B cell (primary cell): ENCODE results near the gene ZSCAN4. TPM values are rescaled to one million over a fixed set of nuclear protein-coding genes. Genes with fewer than 3 reads are reported as not detected.

Experiments
- ATAC-seq: fragments of 200-7000 bp; cut with Tn5 transposase; one replicate; pipeline ENCODE4 v1.10.0; 2021; ENCODE audit warnings: low read depth, mild to moderate bottlenecking, moderate number of reproducible peaks, moderate library complexity
- CTCF ChIA-PET: fragments of 350-600 bp; sonication (Branson Sonifier 250); formaldehyde crosslinking; loops from one replicate; lab custom pipeline; 2021; ENCODE audit warnings: antibody characterized with exemption, inconsistent platforms; lab: Charles Lee
- POLR2A ChIA-PET: fragments of 350-600 bp; sonication (Branson Sonifier 250); formaldehyde crosslinking; loops from one replicate; lab custom pipeline; 2021; ENCODE audit warnings: antibody characterized with exemption; lab: Charles Lee
- DNase-seq: peaks from one replicate; pipeline ENCODE4 v3.0.0; 2013
- H2AFZ ChIP-seq: 2 replicates; pipeline ENCODE4 v1.6.1; 2012; ENCODE audit warnings: mild to moderate bottlenecking, low read depth, low read length; ENCODE audit not compliant: insufficient read depth, poor library complexity, severe bottlenecking
- H3K27ac ChIP-seq, 2 donors: 1 replicate in 1 of 2; 2 replicates in 1 of 2; pipeline ENCODE4 v1.5.1; 2012 to 2013; ENCODE audit warnings: low read length in 2 of 2, mild to moderate bottlenecking in 2 of 2, moderate library complexity in 1 of 2
- H3K27me3 ChIP-seq, 4 experiments: fragments of 200-600 bp in 1 of 4; sonication (generic) in 1 of 4; replicated peaks in 1 of 4; 1 replicate in 2 of 4; 2 replicates in 2 of 4; pipeline versions ENCODE4 v1.6.1 to v1.7.0; 2013 to 2016; ENCODE audit warnings: low read length in 3 of 4, mild to moderate bottlenecking in 2 of 4, mixed read lengths in 1 of 4, moderate library complexity in 1 of 4; ENCODE audit not compliant: insufficient read depth in 4 of 4, control insufficient read depth in 3 of 4; ENCODE audit errors: control extremely low read depth in 1 of 4
- H3K36me3 ChIP-seq, 2 experiments: replicated peaks in 1 of 2; 1 replicate in 1 of 2; 2 replicates in 1 of 2; pipeline versions ENCODE4 v1.6.1 to v1.7.1; 2013; ENCODE audit warnings: low read length in 1 of 2; ENCODE audit not compliant: insufficient read depth in 2 of 2, control insufficient read depth in 1 of 2; ENCODE audit errors: control extremely low read depth in 1 of 2, extremely low read depth in 1 of 2
- H3K4me1 ChIP-seq, 2 donors: fragments of 200-600 bp in 1 of 2; sonication (generic) in 1 of 2; 1 replicate in 1 of 2; 2 replicates in 1 of 2; pipeline versions ENCODE4 v1.5.1 to v1.6.1; 2013 to 2017; ENCODE audit warnings: low read length in 2 of 2; ENCODE audit not compliant: control insufficient read depth in 2 of 2, insufficient read depth in 2 of 2
- H3K4me2 ChIP-seq: replicated peaks from 2 replicates; pipeline ENCODE3; 2012; ENCODE audit warnings: mild to moderate bottlenecking, low read depth, low read length; ENCODE audit not compliant: poor library complexity, severe bottlenecking
- H3K4me3 ChIP-seq, 5 experiments: fragments of 200-600 bp in 1 of 5; sonication (generic) in 1 of 5; 1 replicate in 3 of 5; 2 replicates in 2 of 5; pipeline versions ENCODE4 v1.5.1 to v1.7.0; 2011 to 2016; ENCODE audit warnings: low read length in 4 of 5, mild to moderate bottlenecking in 4 of 5, low read depth in 2 of 5, control low read depth in 1 of 5, moderate library complexity in 1 of 5; ENCODE audit not compliant: insufficient read depth in 1 of 5; ENCODE audit errors: control extremely low read depth in 1 of 5, extremely low read depth in 1 of 5
- H3K79me2 ChIP-seq: fragments of 200-600 bp; sonication (generic); one replicate; pipeline ENCODE4 v1.6.0; 2016; ENCODE audit warnings: low read length; ENCODE audit not compliant: control insufficient read depth, insufficient read depth
- H3K9ac ChIP-seq: fragments of 200-600 bp; sonication (generic); 2 replicates; pipeline ENCODE4 v1.6.1; 2017; ENCODE audit warnings: mild to moderate bottlenecking, low read length, moderate library complexity
- H3K9me3 ChIP-seq, 3 donors: one replicate each; pipeline versions ENCODE4 v1.6.1 to v1.7.1; 2013; ENCODE audit warnings: low read length in 2 of 3; ENCODE audit not compliant: control insufficient read depth in 2 of 3, insufficient read depth in 1 of 3; ENCODE audit errors: control extremely low read depth in 1 of 3
- H4K20me1 ChIP-seq: 2 replicates; pipeline ENCODE4 v1.6.0; 2012; ENCODE audit warnings: mild to moderate bottlenecking, low read length; ENCODE audit not compliant: insufficient read depth, control insufficient read depth, poor library complexity, severe bottlenecking
- H3K27ac Mint-ChIP-seq: one replicate; pipeline ENCODE4 v1.8.0; 2021; ENCODE audit warnings: mixed read lengths
- H3K27me3 Mint-ChIP-seq: one replicate; pipeline ENCODE4 v1.8.0; 2021; ENCODE audit warnings: mixed read lengths
- H3K4me1 Mint-ChIP-seq: one replicate; pipeline ENCODE4 v1.8.0; 2021; ENCODE audit warnings: mixed read lengths
- H3K4me3 Mint-ChIP-seq: one replicate; pipeline ENCODE4 v1.8.0; 2021; ENCODE audit warnings: mixed read lengths
- H3K9me3 Mint-ChIP-seq: one replicate; pipeline ENCODE4 v1.8.0; 2022; ENCODE audit warnings: mixed read lengths; ENCODE audit not compliant: insufficient read depth
- EZH2 ChIP-seq: IDR thresholded peaks from 2 replicates; pipeline ENCODE4 v1.6.1; 2012; ENCODE audit warnings: borderline replicate concordance, low read depth, mild to moderate bottlenecking, moderate library complexity, low read length; ENCODE audit not compliant: insufficient read depth, poor library complexity, severe bottlenecking
- WGBS: methylation state at CpG from one replicate; pipeline ENCODE4 v1.1.5; 2013; ENCODE audit warnings: missing lambda C conversion rate; ENCODE audit not compliant: insufficient coverage; 5-methylcytosine and 5-hydroxymethylcytosine counted together
- intact Hi-C: fragments of 100-400 bp; cut with micrococcal nuclease; formaldehyde crosslinking; loops from one replicate; pipeline ENCODE4 v1.10.0; 2022
- polyA plus RNA-seq: library from polyadenylated mRNA; depleted of rRNA; stranded (reverse); fragments of >200 nt; gene quantifications from 2 replicates; pipeline ENCODE4 v1.2.3, GENCODE V29; 2012
- total RNA-seq, 2 donors: library from RNA; stranded (reverse); fragments of 120-200 nt in 1 of 2; gene quantifications; 1 replicate in 1 of 2; 2 replicates in 1 of 2; pipeline versions ENCODE4 v1.2.3 to v1.2.4, GENCODE V29; 2013 to 2022
- TF ChIP-seq, protein P1 (sequence below): fragments of 200-600 bp; IDR thresholded peaks from one replicate; pipeline ENCODE4 v1.8.0; 2022; ENCODE audit warnings: antibody characterized with exemption, mild to moderate bottlenecking

ZSCAN4 gene
- total and polyA plus RNA-seq, 2 donors (not counting 1 experiment from before 2014, with no cell fraction given): not detected

DNA sequence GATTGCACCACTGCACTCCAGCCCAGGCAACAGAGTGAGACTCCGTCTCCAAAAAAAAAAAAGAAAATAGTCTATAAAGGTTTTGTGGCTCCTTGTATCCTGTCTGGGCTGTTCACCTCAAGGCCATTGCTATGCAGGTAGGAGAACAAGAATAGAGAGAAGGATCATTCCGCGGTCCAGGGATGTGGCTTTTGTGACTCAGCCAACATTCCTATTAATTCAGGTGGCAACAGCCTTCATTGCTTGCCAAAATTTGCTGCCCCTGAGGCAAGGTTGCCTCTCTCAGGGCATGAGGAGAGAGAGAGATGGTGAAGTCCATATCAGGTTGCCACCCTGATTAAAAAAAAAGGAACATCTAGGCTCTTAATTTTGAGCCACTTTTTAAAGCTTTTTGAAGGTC lies 21.0 kb downstream of the ZSCAN4 start:
- ChIA-PET POLR2A (interaction anchor here (1.1 kb wide), 1 partner anchor 8 kb away, joined by 3 read pairs; the partner anchor contains the start of gene ZNF551), CTCF (interaction anchor here (0.6 kb wide), 1 partner anchor 26 kb away, joined by 3 read pairs; no protein-coding TSS in a partner anchor)
- Histone ChIP-seq H3K27me3 (no peaks in the 10 kb centered on the region), H4K20me1 (no peaks in the 10 kb centered on the region), H3K4me2 (no peak overlapping the region), H3K9me3 (peaks cover 9 to 54% (median 45%) of the 10 kb centered on the region in 3 donors), H3K4me3 (no peak overlapping the region), H3K27ac (no peak overlapping the region), H3K36me3 (peaks cover 11 to 34% of the 10 kb centered on the region in 2 experiments), H3K4me1 (no peaks in the 10 kb centered on the region), H3K79me2 (peaks cover 59% of the 10 kb centered on the region), H2AFZ (no peak overlapping the region), H3K9ac (no peak overlapping the region)
- DNase-seq (no peak), ATAC-seq (no peak)
- WGBS: 100% methylated on average over 1 of the region's 3 CpGs
- peaks cover 6% of the 10 kb centered on the region for H3K4me1 Mint-ChIP-seq
- intact Hi-C loops: no loop called here
- H3K9me3 Mint-ChIP-seq: peaks cover 13% of the 10 kb centered on the region
- no peak overlapping the region for H3K4me3 Mint-ChIP-seq
- no peak overlapping the region for H3K27ac Mint-ChIP-seq
- TF ChIP-seq, protein P1, sequence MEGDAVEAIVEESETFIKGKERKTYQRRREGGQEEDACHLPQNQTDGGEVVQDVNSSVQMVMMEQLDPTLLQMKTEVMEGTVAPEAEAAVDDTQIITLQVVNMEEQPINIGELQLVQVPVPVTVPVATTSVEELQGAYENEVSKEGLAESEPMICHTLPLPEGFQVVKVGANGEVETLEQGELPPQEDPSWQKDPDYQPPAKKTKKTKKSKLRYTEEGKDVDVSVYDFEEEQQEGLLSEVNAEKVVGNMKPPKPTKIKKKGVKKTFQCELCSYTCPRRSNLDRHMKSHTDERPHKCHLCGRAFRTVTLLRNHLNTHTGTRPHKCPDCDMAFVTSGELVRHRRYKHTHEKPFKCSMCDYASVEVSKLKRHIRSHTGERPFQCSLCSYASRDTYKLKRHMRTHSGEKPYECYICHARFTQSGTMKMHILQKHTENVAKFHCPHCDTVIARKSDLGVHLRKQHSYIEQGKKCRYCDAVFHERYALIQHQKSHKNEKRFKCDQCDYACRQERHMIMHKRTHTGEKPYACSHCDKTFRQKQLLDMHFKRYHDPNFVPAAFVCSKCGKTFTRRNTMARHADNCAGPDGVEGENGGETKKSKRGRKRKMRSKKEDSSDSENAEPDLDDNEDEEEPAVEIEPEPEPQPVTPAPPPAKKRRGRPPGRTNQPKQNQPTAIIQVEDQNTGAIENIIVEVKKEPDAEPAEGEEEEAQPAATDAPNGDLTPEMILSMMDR: no peak
- no peak for TF ChIP-seq EZH2
- no peaks in the 10 kb centered on the region for H3K27me3 Mint-ChIP-seq

GRCh38 chr19:57701625-57702024 lies 32.9 kb downstream of the ZSCAN4 start:
- intact Hi-C loops: no loop called here

More at GRCh38 chr19:57701625-57702024, 32.9 kb downstream of the ZSCAN4 start:
- no peak overlapping the region for H3K9ac ChIP-seq
- peaks cover 23% of the 10 kb centered on the region for H3K4me1 Mint-ChIP-seq
- H3K27me3 ChIP-seq: no peaks in the 10 kb centered on the region
- H3K36me3 ChIP-seq: peaks cover 30 to 55% of the 10 kb centered on the region in 2 experiments
- H3K4me1 ChIP-seq: peaks cover 10 to 11% of the 10 kb centered on the region in 2 donors
- no peak overlapping the region for H3K4me3 Mint-ChIP-seq
- peaks cover 7 to 19% (median 13%) of the 10 kb centered on the region in 3 donors for H3K9me3 ChIP-seq
- no peak overlapping the region for H2AFZ ChIP-seq
- H3K27ac Mint-ChIP-seq: no peak overlapping the region
- H4K20me1 ChIP-seq: peaks cover 23% of the 10 kb centered on the region
- no peaks in the 10 kb centered on the region for H3K27me3 Mint-ChIP-seq
- TF ChIP-seq EZH2: no peak
- TF ChIP-seq, protein P1: no peak
- H3K4me2 ChIP-seq: no peak overlapping the region
- ChIA-PET CTCF (no interaction called here), POLR2A (no interaction called here)
- H3K79me2 ChIP-seq: peaks cover 50% of the 10 kb centered on the region
- H3K27ac ChIP-seq: no peak overlapping the region
- H3K9me3 Mint-ChIP-seq: peaks cover 9% of the 10 kb centered on the region
- 100% methylated on average over 1 of the region's 6 CpGs for WGBS
- DNase-seq (no peak), ATAC-seq (no peak)
- H3K4me3 ChIP-seq: no peak overlapping the region
